ENCODE measurements around the gene NUDT19. TPM values are rescaled to one million over a fixed set of nuclear protein-coding genes. Genes with fewer than 3 reads are reported as not detected.
A peak's percentile ranks its signal among the peaks of the same experiment; 100 is the strongest.

Gene NUDT19
- total RNA-seq, 5 donors from 2014 or later (not counting 1 experiment from before 2014, with no cell fraction given): 9.6 to 14.7 (median 11.5) TPM

- Mint-ChIP-seq H3K4me1 (peaks cover 9 to 17% (median 10%) of the 10 kb centered on the region in 3 donors), H3K4me3 (no peak overlapping the region), H3K27me3 (no peaks in the 10 kb centered on the region), H3K9me3 (no peaks in the 10 kb centered on the region), H3K27ac (no peak overlapping the region), H3K36me3 (peaks cover 13% of the 10 kb centered on the region)
- ChIA-PET CTCF (no interaction called here), POLR2A (no interaction called here)
- Histone ChIP-seq H3K36me3 (ENCODE audit: control insufficient read depth in 2 of 2, extremely low read depth in 1 of 2, insufficient read depth in 1 of 2, low read length in 1 of 2) (peaks cover 3 to 26% of the 10 kb centered on the region in 2 donors), H3K4me1 (ENCODE audit: control insufficient read depth in 1 of 2, extremely low read depth in 1 of 2, insufficient read depth in 2 of 2, low read length in 2 of 2) (peaks cover 0 to 6% of the 10 kb centered on the region in 2 experiments), H3K4me3 (ENCODE audit: control insufficient read depth in 1 of 2, extremely low read depth in 1 of 2, low read length in 1 of 2) (no peak overlapping the region), H3K27ac (ENCODE audit: low read length) (no peak overlapping the region), H3K27me3 (replicated peaks in 1 of 2; ENCODE audit: control insufficient read depth in 2 of 2, extremely low read depth in 1 of 2, insufficient read depth in 2 of 2, low read length in 1 of 2) (no peaks in the 10 kb centered on the region), H3K9me3 (no peaks in the 10 kb centered on the region)
- 86% methylated on average over 10 of the region's 10 CpGs for whole genome bisulfite sequencing (ENCODE audit: insufficient coverage)
- no peak for DNase-seq
- ATAC-seq (replicated peaks in 1 of 4): no peak
These were observed 33.1 kb upstream of the NUDT19 start for GRCh38 chr19:32658527-32658926.

- Mint-ChIP-seq H3K36me3 (peaks cover 8% of the 10 kb centered on the region), H3K4me3 (no peak overlapping the region), H3K27me3 (no peaks in the 10 kb centered on the region), H3K4me1 (peaks cover 11 to 17% (median 12%) of the 10 kb centered on the region in 3 donors), H3K9me3 (no peaks in the 10 kb centered on the region), H3K27ac (no peak overlapping the region)
- Histone ChIP-seq H3K27ac (ENCODE audit: low read length) (no peak overlapping the region), H3K36me3 (ENCODE audit: control insufficient read depth in 2 of 2, extremely low read depth in 1 of 2, insufficient read depth in 1 of 2, low read length in 1 of 2) (peaks cover 3 to 17% of the 10 kb centered on the region in 2 donors), H3K4me3 (ENCODE audit: control insufficient read depth in 1 of 2, extremely low read depth in 1 of 2, low read length in 1 of 2) (no peak overlapping the region), H3K9me3 (no peaks in the 10 kb centered on the region), H3K27me3 (replicated peaks in 1 of 2; ENCODE audit: control insufficient read depth in 2 of 2, extremely low read depth in 1 of 2, insufficient read depth in 2 of 2, low read length in 1 of 2) (no peaks in the 10 kb centered on the region), H3K4me1 (ENCODE audit: control insufficient read depth in 1 of 2, extremely low read depth in 1 of 2, insufficient read depth in 2 of 2, low read length in 2 of 2) (peaks cover 0 to 6% of the 10 kb centered on the region in 2 experiments)
- DNase-seq: no peak
- ATAC-seq (replicated peaks in 1 of 4): no peak
- ChIA-PET POLR2A (no interaction called here), CTCF (no interaction called here)
- no CpG with 5 or more reads among the region's 7 CpGs for WGBS (ENCODE audit: insufficient coverage)
These were observed 30.3 kb upstream of the NUDT19 start for GRCh38 chr19:32661318-32661717.

- DNase-seq (no peak), ATAC-seq (replicated peaks in 1 of 4) (no peak)
- Histone ChIP-seq H3K4me3 (ENCODE audit: control insufficient read depth in 1 of 2, extremely low read depth in 1 of 2, low read length in 1 of 2) (no peak overlapping the region), H3K27me3 (replicated peaks in 1 of 2; ENCODE audit: control insufficient read depth in 2 of 2, extremely low read depth in 1 of 2, insufficient read depth in 2 of 2, low read length in 1 of 2) (no peaks in the 10 kb centered on the region), H3K9me3 (no peaks in the 10 kb centered on the region), H3K27ac (ENCODE audit: low read length) (no peak overlapping the region), H3K4me1 (ENCODE audit: control insufficient read depth in 1 of 2, extremely low read depth in 1 of 2, insufficient read depth in 2 of 2, low read length in 2 of 2) (peaks cover 0 to 6% of the 10 kb centered on the region in 2 experiments), H3K36me3 (ENCODE audit: control insufficient read depth in 2 of 2, extremely low read depth in 1 of 2, insufficient read depth in 1 of 2, low read length in 1 of 2) (peaks cover 3 to 21% of the 10 kb centered on the region in 2 donors)
- Mint-ChIP-seq H3K27ac (no peak overlapping the region), H3K4me1 (peaks cover 11 to 17% (median 12%) of the 10 kb centered on the region in 3 donors), H3K36me3 (peaks cover 5% of the 10 kb centered on the region), H3K4me3 (no peak overlapping the region), H3K9me3 (no peaks in the 10 kb centered on the region), H3K27me3 (no peaks in the 10 kb centered on the region)
- WGBS (ENCODE audit: insufficient coverage): no CpG with 5 or more reads among the region's 3 CpGs
- CTCF ChIA-PET: no interaction called here
- POLR2A ChIA-PET: no interaction called here
These were observed 29.4 kb upstream of the NUDT19 start for GRCh38 chr19:32662186-32662585.

GRCh38 chr19:32666084-32666483 is 25.5 kb upstream of the NUDT19 start:
- peaks cover 3 to 17% of the 10 kb centered on the region in 2 experiments for H3K4me1 ChIP-seq (ENCODE audit: control insufficient read depth in 1 of 2, extremely low read depth in 1 of 2, insufficient read depth in 2 of 2, low read length in 2 of 2)
- ChIA-PET CTCF (no interaction called here), POLR2A (no interaction called here)
- Mint-ChIP-seq H3K9me3 (no peaks in the 10 kb centered on the region), H3K36me3 (peaks cover 8% of the 10 kb centered on the region), H3K4me3 (no peak overlapping the region), H3K4me1 (peaks cover 28 to 33% (median 30%) of the 10 kb centered on the region in 3 donors), H3K27me3 (no peaks in the 10 kb centered on the region), H3K27ac (no peak overlapping the region)
- H3K36me3 ChIP-seq (ENCODE audit: control insufficient read depth in 2 of 2, extremely low read depth in 1 of 2, insufficient read depth in 1 of 2, low read length in 1 of 2): peaks cover 3 to 13% of the 10 kb centered on the region in 2 donors
- no peaks in the 10 kb centered on the region for H3K9me3 ChIP-seq
- ATAC-seq (replicated peaks in 1 of 4) (no peak), DNase-seq (no peak)
- no peaks in the 10 kb centered on the region for H3K27me3 ChIP-seq (replicated peaks in 1 of 2; ENCODE audit: control insufficient read depth in 2 of 2, extremely low read depth in 1 of 2, insufficient read depth in 2 of 2, low read length in 1 of 2)
- no peak overlapping the region for H3K27ac ChIP-seq (ENCODE audit: low read length)
- H3K4me3 ChIP-seq (ENCODE audit: control insufficient read depth in 1 of 2, extremely low read depth in 1 of 2, low read length in 1 of 2): no peak overlapping the region
- no CpG with 5 or more reads among the region's 6 CpGs for WGBS (ENCODE audit: insufficient coverage)

- H3K27ac Mint-ChIP-seq: peak overlapping the region in 1 of 2 donors; percentile 16
- ChIA-PET POLR2A (interaction anchor here in 1 of 2 donors (0.6 kb wide), 1 partner anchor 544 kb away, joined by 3 read pairs; no protein-coding TSS in a partner anchor), CTCF (no interaction called here)
- H3K4me1 Mint-ChIP-seq: peaks cover 51 to 56% (median 52%) of the 10 kb centered on the region in 3 donors
- ATAC-seq (replicated peaks in 1 of 4) (no peak), DNase-seq (no peak)
- peaks cover 8% of the 10 kb centered on the region for H3K36me3 Mint-ChIP-seq
- Histone ChIP-seq H3K4me1 (ENCODE audit: control insufficient read depth in 1 of 2, extremely low read depth in 1 of 2, insufficient read depth in 2 of 2, low read length in 2 of 2) (peaks cover 8 to 34% of the 10 kb centered on the region in 2 experiments), H3K36me3 (ENCODE audit: control insufficient read depth in 2 of 2, extremely low read depth in 1 of 2, insufficient read depth in 1 of 2, low read length in 1 of 2) (peaks cover 3 to 13% of the 10 kb centered on the region in 2 donors), H3K4me3 (ENCODE audit: control insufficient read depth in 1 of 2, extremely low read depth in 1 of 2, low read length in 1 of 2) (no peak overlapping the region), H3K27me3 (replicated peaks in 1 of 2; ENCODE audit: control insufficient read depth in 2 of 2, extremely low read depth in 1 of 2, insufficient read depth in 2 of 2, low read length in 1 of 2) (no peaks in the 10 kb centered on the region), H3K9me3 (no peaks in the 10 kb centered on the region), H3K27ac (ENCODE audit: low read length) (no peak overlapping the region)
- no peaks in the 10 kb centered on the region for H3K9me3 Mint-ChIP-seq
- H3K27me3 Mint-ChIP-seq: no peaks in the 10 kb centered on the region
- 89% methylated on average over 3 of the region's 3 CpGs for WGBS (ENCODE audit: insufficient coverage)
- H3K4me3 Mint-ChIP-seq: peak overlapping the region in 1 of 3 donors; percentile 8
These were observed 22.3 kb upstream of the NUDT19 start for GRCh38 chr19:32669310-32669709.

- H3K4me3 ChIP-seq (ENCODE audit: control insufficient read depth in 1 of 2, extremely low read depth in 1 of 2, low read length in 1 of 2): no peak overlapping the region
- Mint-ChIP-seq H3K27ac (peak overlapping the region in 1 of 2 donors; percentile 16), H3K4me3 (peak overlapping the region; percentile 92 to 97 (median 96)), H3K4me1 (peaks cover 50 to 57% (median 53%) of the 10 kb centered on the region in 3 donors), H3K27me3 (peaks cover 0 to 2% of the 10 kb centered on the region in 2 donors), H3K36me3 (peaks cover 3% of the 10 kb centered on the region), H3K9me3 (no peaks in the 10 kb centered on the region)
- ChIA-PET POLR2A (no interaction called here), CTCF (no interaction called here)
- H3K36me3 ChIP-seq (ENCODE audit: control insufficient read depth in 2 of 2, extremely low read depth in 1 of 2, insufficient read depth in 1 of 2, low read length in 1 of 2): peaks cover 3% of the 10 kb centered on the region in 2 donors
- ATAC-seq (replicated peaks in 1 of 4) (no peak), DNase-seq (no peak)
- H3K4me1 ChIP-seq (ENCODE audit: control insufficient read depth in 1 of 2, extremely low read depth in 1 of 2, insufficient read depth in 2 of 2, low read length in 2 of 2): peaks cover 18 to 52% of the 10 kb centered on the region in 2 experiments
- H3K9me3 ChIP-seq: no peaks in the 10 kb centered on the region
- 72% methylated on average over 6 of the region's 14 CpGs for WGBS (ENCODE audit: insufficient coverage)
- peaks cover 2 to 5% of the 10 kb centered on the region in 2 experiments for H3K27me3 ChIP-seq (replicated peaks in 1 of 2; ENCODE audit: control insufficient read depth in 2 of 2, extremely low read depth in 1 of 2, insufficient read depth in 2 of 2, low read length in 1 of 2)
- H3K27ac ChIP-seq (ENCODE audit: low read length): no peak overlapping the region
These were observed 19.6 kb upstream of the NUDT19 start for GRCh38 chr19:32671883-32672593.

All from T-cell (primary cell).